Lower leg skin (tissue), 3 donors: Measurements from ENCODE around the gene GPR62.

Experiments
- POLR2A ChIP-seq, 2 donors: fragments of 450-650 bp; IDR thresholded peaks; one replicate each; pipeline ENCODE4 v1.6.1; 2016 to 2017; ENCODE audit warnings: antibody characterized with exemption in 2 of 2, mild to moderate bottlenecking in 1 of 2, moderate library complexity in 1 of 2
- TF ChIP-seq, protein P1 (sequence below), 3 donors: fragments of 450-650 bp; IDR thresholded peaks; one replicate each; pipeline ENCODE4 v1.5.1; 2016; ENCODE audit warnings: antibody characterized with exemption in 3 of 3, mild to moderate bottlenecking in 3 of 3, moderate library complexity in 2 of 3

DNA sequence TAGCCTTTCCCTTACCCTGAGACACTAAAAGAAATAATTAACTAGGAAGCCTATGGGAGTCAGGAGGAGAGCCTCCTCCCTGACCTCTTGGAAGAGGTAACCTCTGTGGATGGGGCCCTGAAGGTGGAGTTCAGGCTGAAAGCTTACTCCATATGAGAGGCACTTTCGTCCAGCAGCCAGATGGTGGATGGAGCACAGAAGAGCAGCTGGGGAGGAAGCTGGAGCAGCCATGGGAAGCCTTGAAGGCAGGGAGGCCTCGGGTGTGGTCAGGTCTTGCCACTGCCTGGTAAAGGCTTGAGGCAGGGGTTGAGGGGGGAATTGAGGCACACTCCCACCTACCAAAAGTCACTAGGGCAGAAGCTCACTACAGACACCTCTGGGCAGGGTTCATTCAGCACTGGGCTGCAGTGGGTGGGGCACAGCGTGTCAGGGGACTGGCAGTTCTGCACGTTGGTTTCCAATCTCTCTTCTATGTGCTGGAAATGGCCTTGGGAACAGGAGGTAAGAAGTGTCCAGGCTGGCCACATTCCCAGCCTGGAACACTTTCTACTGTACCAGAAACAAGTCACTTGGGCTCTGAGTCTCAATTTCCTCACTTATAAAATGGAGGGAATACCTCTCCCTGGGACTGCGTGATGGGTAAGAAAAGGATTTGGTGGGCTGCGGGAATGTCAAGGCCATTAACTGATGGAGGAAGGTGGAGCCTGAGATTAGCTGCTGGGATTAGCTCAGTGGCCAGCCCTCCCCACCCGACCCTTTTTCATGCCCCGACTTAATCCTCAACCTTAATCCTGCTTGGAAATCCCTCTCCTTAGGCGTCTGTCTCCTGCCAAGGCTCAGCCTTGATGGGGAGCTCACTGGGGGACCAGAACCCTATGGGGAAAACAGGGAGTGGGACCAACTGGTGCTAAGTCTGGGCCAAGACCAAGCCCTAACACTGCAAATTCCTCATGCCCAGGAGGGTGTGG lies 6.7 kb downstream of the GPR62 start:
- TF ChIP-seq, protein P1, sequence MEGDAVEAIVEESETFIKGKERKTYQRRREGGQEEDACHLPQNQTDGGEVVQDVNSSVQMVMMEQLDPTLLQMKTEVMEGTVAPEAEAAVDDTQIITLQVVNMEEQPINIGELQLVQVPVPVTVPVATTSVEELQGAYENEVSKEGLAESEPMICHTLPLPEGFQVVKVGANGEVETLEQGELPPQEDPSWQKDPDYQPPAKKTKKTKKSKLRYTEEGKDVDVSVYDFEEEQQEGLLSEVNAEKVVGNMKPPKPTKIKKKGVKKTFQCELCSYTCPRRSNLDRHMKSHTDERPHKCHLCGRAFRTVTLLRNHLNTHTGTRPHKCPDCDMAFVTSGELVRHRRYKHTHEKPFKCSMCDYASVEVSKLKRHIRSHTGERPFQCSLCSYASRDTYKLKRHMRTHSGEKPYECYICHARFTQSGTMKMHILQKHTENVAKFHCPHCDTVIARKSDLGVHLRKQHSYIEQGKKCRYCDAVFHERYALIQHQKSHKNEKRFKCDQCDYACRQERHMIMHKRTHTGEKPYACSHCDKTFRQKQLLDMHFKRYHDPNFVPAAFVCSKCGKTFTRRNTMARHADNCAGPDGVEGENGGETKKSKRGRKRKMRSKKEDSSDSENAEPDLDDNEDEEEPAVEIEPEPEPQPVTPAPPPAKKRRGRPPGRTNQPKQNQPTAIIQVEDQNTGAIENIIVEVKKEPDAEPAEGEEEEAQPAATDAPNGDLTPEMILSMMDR (IDR thresholded peaks at IDR 0.05), result no peak
- no peak for TF ChIP-seq POLR2A (IDR thresholded peaks at IDR 0.05)
